ENCODE results near the gene SLC25A45.

DNA sequence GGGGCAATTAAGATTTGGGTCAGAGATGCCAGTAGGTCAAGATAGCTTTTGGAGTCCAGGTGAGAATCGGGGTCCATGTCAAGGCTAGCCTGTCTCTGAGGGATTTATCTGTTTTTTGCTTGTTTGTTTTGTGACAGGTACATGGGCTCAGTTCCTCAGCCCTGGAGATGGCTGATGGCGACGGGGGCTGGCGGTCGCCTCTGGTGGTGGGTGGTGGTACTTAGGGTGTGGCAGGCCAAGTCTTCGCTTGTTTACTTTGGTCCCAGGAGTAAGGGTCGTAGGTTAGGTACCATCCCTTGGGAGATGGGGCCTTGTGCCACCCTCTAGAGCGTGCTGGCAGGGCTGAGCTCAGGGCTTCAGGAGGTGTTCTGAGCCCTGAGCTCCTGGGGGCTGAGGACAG is 4.7 kb downstream of the SLC25A45 start:
- TF ChIP-seq, protein P1, sequence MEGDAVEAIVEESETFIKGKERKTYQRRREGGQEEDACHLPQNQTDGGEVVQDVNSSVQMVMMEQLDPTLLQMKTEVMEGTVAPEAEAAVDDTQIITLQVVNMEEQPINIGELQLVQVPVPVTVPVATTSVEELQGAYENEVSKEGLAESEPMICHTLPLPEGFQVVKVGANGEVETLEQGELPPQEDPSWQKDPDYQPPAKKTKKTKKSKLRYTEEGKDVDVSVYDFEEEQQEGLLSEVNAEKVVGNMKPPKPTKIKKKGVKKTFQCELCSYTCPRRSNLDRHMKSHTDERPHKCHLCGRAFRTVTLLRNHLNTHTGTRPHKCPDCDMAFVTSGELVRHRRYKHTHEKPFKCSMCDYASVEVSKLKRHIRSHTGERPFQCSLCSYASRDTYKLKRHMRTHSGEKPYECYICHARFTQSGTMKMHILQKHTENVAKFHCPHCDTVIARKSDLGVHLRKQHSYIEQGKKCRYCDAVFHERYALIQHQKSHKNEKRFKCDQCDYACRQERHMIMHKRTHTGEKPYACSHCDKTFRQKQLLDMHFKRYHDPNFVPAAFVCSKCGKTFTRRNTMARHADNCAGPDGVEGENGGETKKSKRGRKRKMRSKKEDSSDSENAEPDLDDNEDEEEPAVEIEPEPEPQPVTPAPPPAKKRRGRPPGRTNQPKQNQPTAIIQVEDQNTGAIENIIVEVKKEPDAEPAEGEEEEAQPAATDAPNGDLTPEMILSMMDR (IDR thresholded peaks at IDR 0.05; ENCODE audit: low read depth, low read length) = no peak
- no peak for TF ChIP-seq POLR2A (IDR thresholded peaks at IDR 0.05; ENCODE audit: extremely low read depth, insufficient read length)
- TF ChIP-seq, protein P2, sequence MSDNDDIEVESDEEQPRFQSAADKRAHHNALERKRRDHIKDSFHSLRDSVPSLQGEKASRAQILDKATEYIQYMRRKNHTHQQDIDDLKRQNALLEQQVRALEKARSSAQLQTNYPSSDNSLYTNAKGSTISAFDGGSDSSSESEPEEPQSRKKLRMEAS (IDR thresholded peaks at IDR 0.05; ENCODE audit: low read depth, low read length) = no peak

All from NB4 (cell line).